Loucy (cell line): ENCODE results near the gene PROB1.

Experiments used
- EZH2phosphoT487 ChIP-seq: fragments of 200-600 bp; IDR thresholded peaks from 2 replicates; pipeline ENCODE4 v1.6.1; 2018; ENCODE audit warnings: antibody characterized with exemption, mild to moderate bottlenecking, moderate library complexity, borderline replicate concordance
- TF ChIP-seq, protein P1 (sequence below): fragments of 200-600 bp; sonication (generic); conservative IDR thresholded peaks from 2 replicates; pipeline ENCODE4 v1.5.1; 2014; ENCODE audit warnings: mild to moderate bottlenecking, antibody characterized with exemption, low read length

- TF ChIP-seq, protein P1, sequence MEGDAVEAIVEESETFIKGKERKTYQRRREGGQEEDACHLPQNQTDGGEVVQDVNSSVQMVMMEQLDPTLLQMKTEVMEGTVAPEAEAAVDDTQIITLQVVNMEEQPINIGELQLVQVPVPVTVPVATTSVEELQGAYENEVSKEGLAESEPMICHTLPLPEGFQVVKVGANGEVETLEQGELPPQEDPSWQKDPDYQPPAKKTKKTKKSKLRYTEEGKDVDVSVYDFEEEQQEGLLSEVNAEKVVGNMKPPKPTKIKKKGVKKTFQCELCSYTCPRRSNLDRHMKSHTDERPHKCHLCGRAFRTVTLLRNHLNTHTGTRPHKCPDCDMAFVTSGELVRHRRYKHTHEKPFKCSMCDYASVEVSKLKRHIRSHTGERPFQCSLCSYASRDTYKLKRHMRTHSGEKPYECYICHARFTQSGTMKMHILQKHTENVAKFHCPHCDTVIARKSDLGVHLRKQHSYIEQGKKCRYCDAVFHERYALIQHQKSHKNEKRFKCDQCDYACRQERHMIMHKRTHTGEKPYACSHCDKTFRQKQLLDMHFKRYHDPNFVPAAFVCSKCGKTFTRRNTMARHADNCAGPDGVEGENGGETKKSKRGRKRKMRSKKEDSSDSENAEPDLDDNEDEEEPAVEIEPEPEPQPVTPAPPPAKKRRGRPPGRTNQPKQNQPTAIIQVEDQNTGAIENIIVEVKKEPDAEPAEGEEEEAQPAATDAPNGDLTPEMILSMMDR: no peak
- no peak for TF ChIP-seq EZH2phosphoT487
These were observed 8.9 kb downstream of the PROB1 start for GRCh38 chr5:139386050-139386438.
